Activated CD4-positive, alpha-beta memory T cell treated with anti-CD3 and anti-CD28 coated beads for 36 hours (primary cell): Measurements from ENCODE around the gene ABHD2. TPM values are rescaled to one million over a fixed set of nuclear protein-coding genes. Genes with fewer than 3 reads are reported as not detected.
A peak's percentile ranks its signal among the peaks of the same experiment; 100 is the strongest.

Source experiments
- CTCF ChIA-PET: fragments of 350-600 bp; sonication (Branson Sonifier 250); formaldehyde crosslinking; loops from one replicate; lab custom pipeline; 2021; ENCODE audit warnings: antibody characterized with exemption, inconsistent platforms; lab: Charles Lee
- POLR2A ChIA-PET: fragments of 350-600 bp; sonication (Branson Sonifier 250); formaldehyde crosslinking; loops from one replicate; lab custom pipeline; 2021; ENCODE audit warnings: antibody characterized with exemption; lab: Charles Lee
- DNase-seq: peaks from one replicate; pipeline ENCODE4 v3.0.0-alpha.2; 2020
- H3K27ac Mint-ChIP-seq: one replicate; pipeline ENCODE4 v1.8.0; 2021; ENCODE audit warnings: mixed read lengths
- H3K27me3 Mint-ChIP-seq: one replicate; pipeline ENCODE4 v1.8.0; 2021; ENCODE audit warnings: mixed read lengths
- H3K36me3 Mint-ChIP-seq: one replicate; pipeline ENCODE4 v1.8.0; 2021; ENCODE audit warnings: mixed read lengths
- H3K4me1 Mint-ChIP-seq: one replicate; pipeline ENCODE4 v1.8.0; 2021; ENCODE audit warnings: low read depth, mixed read lengths
- H3K4me3 Mint-ChIP-seq: one replicate; pipeline ENCODE4 v1.8.0; 2021; ENCODE audit warnings: mild to moderate bottlenecking, mixed read lengths
- H3K9me3 Mint-ChIP-seq: one replicate; pipeline ENCODE4 v1.8.0; 2021; ENCODE audit warnings: mixed read lengths
- intact Hi-C: fragments of 100-400 bp; cut with micrococcal nuclease; formaldehyde crosslinking; loops from one replicate; pipeline ENCODE4 v1.15.1; 2023
- total RNA-seq, 2 experiments: library from RNA; stranded (reverse); gene quantifications; one replicate each; pipeline ENCODE4 v1.2.3, GENCODE V29; 2021

ABHD2 gene
- total RNA-seq, 2 experiments from 2014 or later: 36.0 to 38.5 TPM

DNA sequence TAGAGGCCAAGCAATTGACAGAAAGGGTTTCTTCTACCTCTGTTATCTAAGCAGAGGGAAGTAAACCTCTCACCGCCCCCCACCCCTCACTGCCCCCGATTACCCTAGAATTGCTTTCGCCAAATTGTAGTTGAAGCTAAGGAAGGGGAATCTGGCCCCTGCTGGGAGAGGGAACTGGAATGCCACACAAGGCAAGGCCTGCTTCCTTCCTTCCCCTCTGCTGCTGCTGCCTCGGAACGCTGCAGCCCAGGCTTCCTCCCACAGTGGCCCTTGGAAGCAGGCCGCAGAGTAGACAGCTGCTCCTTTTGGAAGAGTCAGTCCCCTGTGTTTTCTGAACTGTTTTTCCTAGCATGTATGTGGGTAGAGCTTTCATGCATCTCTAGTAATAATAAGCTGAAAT, 111.5 kb downstream of the ABHD2 start:
- CTCF ChIA-PET: interaction anchor here (1.2 to 7.2 kb wide), 2 partner anchors 7 to 32 kb away, joined by 6 to 58 read pairs; no protein-coding TSS in a partner anchor
- Mint-ChIP-seq H3K4me1 (peaks cover 47% of the 10 kb centered on the region), H3K27ac (no peak overlapping the region), H3K36me3 (peaks cover 16% of the 10 kb centered on the region), H3K4me3 (no peak overlapping the region), H3K9me3 (no peaks in the 10 kb centered on the region), H3K27me3 (no peaks in the 10 kb centered on the region)
- POLR2A ChIA-PET: interaction anchor here (0.7 to 2.3 kb wide), 2 partner anchors 32 to 86 kb away, joined by 3 to 8 read pairs; no protein-coding TSS in a partner anchor
- DNase-seq: no peak
- intact Hi-C loops: loop anchor here (10.0 kb wide), 1 partner anchor 235 kb away; no protein-coding TSS in a partner anchor

DNA sequence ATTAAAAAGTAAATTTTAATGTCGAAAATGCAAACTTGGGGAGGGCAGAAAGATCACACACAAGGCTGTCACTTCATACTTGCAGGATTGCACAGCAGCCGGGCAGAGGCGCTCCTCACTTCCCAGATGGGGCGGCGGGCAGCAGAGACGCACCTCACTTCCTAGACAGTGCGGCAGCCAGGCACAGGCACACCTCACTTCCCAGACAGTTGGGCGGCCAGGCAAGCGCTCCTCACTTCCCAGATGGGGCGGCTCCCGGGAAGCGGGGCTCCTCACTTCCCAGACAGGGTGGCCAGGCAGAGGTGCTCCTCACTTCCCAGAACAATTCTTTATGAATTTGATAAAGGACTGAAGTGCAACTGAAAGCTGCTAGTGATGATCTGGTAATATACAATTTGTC, 111.9 kb downstream of the ABHD2 start:
- Mint-ChIP-seq H3K27ac (no peak overlapping the region), H3K9me3 (no peaks in the 10 kb centered on the region), H3K4me3 (no peak overlapping the region), H3K36me3 (peaks cover 16% of the 10 kb centered on the region), H3K27me3 (no peaks in the 10 kb centered on the region), H3K4me1 (peaks cover 50% of the 10 kb centered on the region)
- CTCF ChIA-PET: no interaction called here
- intact Hi-C loops: loop anchor here (10.0 kb wide), 1 partner anchor 235 kb away; no protein-coding TSS in a partner anchor
- no peak for DNase-seq
- POLR2A ChIA-PET: interaction anchor here (0.7 kb wide), 1 partner anchor 86 kb away, joined by 3 read pairs; no protein-coding TSS in a partner anchor

DNA sequence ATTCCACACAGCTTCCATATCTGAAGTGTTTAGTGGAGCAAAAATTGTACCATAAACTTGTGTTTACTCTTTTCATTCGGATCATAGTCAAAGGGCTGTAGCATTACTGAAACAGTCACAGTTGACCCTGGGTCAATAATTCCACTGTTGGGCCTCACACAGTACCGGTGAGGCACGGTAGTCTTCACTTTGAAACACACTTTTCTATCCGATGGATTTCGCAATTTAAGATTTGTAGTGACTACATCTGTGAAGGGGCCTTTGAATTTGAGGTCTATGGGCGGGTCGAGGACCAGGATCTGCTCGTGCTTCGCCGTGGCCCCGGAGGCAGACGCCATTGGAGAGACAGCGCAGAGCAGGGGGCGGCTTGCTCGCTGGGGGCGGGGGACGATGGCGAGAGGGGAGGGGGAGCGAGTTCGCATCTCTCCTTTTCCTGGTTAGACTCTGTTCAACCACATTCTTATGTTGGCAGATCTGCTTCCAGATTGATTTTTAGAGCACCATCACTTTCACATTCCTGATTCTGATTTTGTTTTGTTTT, 113.3 kb downstream of the ABHD2 start:
- H3K9me3 Mint-ChIP-seq: no peaks in the 10 kb centered on the region
- intact Hi-C loops: loop anchor here (10.0 kb wide), 1 partner anchor 233 kb away; no protein-coding TSS in a partner anchor
- H3K36me3 Mint-ChIP-seq: peaks cover 6% of the 10 kb centered on the region
- H3K27me3 Mint-ChIP-seq: no peaks in the 10 kb centered on the region
- ChIA-PET CTCF (no interaction called here), POLR2A (no interaction called here)
- no peak overlapping the region for H3K27ac Mint-ChIP-seq
- DNase-seq: no peak
- no peak overlapping the region for H3K4me3 Mint-ChIP-seq
- H3K4me1 Mint-ChIP-seq: peaks cover 51% of the 10 kb centered on the region

DNA sequence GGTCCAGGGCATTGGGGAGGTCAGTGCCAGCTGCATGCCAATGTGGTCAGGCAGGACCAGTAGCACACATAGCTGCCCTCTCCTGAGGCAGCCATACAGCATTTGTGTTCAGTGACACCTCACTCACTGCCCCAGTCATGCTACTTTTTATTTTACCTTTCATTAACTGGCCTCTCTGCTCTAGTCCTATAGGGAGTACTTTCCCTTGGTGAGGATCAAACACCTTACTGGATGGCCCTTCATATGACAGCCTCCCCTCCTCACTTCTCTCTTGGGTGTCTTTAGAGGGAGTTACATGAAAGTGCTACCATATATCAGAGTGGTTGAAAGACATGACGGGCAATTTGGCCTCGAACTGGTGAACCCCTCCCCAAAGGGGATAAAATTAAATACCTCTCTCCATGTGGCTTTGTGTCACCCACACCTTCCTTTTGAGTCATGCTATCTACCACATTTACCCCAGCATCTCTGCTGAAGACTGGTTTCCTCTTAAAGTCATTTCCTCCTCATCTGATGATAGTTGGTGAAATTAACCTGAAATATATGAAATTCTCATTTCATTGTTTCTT, 115.5 kb downstream of the ABHD2 start:
- ChIA-PET CTCF (interaction anchor here (0.6 to 5.1 kb wide), 5 partner anchors 12 to 299 kb away, joined by 3 to 43 read pairs (median 4); no protein-coding TSS in a partner anchor), POLR2A (interaction anchor here (1.5 kb wide), 1 partner anchor 126 kb away, joined by 3 read pairs; no protein-coding TSS in a partner anchor)
- Mint-ChIP-seq H3K9me3 (no peaks in the 10 kb centered on the region), H3K27me3 (no peaks in the 10 kb centered on the region), H3K36me3 (peaks cover 3% of the 10 kb centered on the region), H3K4me1 (peaks cover 36% of the 10 kb centered on the region), H3K4me3 (no peak overlapping the region), H3K27ac (peak overlapping the region; percentile 55)
- peak; percentile 63 for DNase-seq
- intact Hi-C loops: loop anchor here (1.0 to 10.0 kb wide), 4 partner anchors 23 to 231 kb away; partner anchors contain the start of gene FANCI

DNA sequence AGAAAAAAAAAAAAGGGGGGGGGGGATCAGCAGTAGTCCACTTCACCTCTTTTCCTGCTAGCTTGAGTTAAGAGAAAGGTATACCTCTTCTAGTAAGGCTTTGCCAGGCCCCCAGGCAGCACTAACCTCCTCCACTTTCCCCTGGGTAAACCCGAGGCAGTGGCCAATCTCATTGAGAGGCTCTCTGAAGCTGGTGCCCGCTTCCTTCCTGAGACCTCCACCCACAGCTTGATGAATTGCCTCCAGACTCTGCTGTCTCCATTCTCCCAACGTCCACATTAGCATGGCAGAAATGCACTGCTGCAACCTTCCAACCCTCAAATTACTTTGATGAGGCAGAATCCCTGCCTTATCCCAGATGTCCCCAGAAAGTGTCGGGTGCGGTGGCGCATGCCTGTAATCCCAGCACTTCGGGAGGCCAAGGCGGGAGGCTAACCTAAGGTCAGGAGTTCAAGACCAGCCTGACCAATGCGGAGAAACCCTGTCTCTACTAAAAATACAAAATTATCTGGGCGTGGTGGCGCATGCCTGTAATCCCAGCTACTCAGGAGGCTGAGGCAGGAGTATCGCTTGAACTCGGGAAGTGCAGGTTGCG, 117.8 kb downstream of the ABHD2 start:
- no peaks in the 10 kb centered on the region for H3K27me3 Mint-ChIP-seq
- POLR2A ChIA-PET: interaction anchor here (1.3 to 1.8 kb wide), 2 partner anchors 38 to 116 kb away, joined by 3 to 9 read pairs; partner anchors contain the start of gene FANCI
- peaks cover 33% of the 10 kb centered on the region for H3K4me1 Mint-ChIP-seq
- CTCF ChIA-PET: interaction anchor here (0.5 to 5.1 kb wide), 72 partner anchors 9 to 311 kb away, joined by 3 to 70 read pairs (median 7); partner anchors contain the start of genes ABHD2, FANCI, HAPLN3 and POLG
- no peak overlapping the region for H3K27ac Mint-ChIP-seq
- H3K9me3 Mint-ChIP-seq: no peaks in the 10 kb centered on the region
- H3K36me3 Mint-ChIP-seq: peaks cover 3% of the 10 kb centered on the region
- no peak overlapping the region for H3K4me3 Mint-ChIP-seq
- DNase-seq: no peak
- intact Hi-C loops: loop anchor here (2.0 to 10.0 kb wide), 5 partner anchors 25 to 229 kb away; partner anchors contain the start of gene POLG

DNA sequence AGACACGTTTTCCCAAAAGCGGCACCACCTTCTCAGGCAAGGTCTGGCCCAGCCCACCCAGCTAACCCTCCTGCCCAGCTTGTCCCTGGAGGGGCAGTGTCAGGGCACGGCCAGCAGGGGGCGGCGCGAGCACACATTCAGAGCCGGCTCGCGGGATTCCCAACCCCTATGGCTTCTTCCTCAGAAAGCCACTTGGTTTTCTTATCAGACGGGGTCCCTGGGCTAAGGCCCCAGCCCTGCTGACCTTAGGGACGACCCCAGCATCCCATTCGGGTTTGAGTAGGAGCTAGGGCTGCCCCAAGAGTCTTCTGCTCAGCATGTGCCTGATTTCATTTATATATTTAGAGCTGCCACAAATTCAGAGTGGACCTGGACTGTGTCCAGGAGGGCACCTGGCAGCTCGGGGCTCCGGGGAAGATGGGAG, 118.7 kb downstream of the ABHD2 start:
- Mint-ChIP-seq H3K36me3 (no peaks in the 10 kb centered on the region), H3K27me3 (no peaks in the 10 kb centered on the region), H3K4me3 (no peak overlapping the region), H3K27ac (no peak overlapping the region), H3K4me1 (peaks cover 33% of the 10 kb centered on the region), H3K9me3 (no peaks in the 10 kb centered on the region)
- DNase-seq: peak; percentile 82
- ChIA-PET POLR2A (interaction anchor here (1.3 to 1.8 kb wide), 2 partner anchors 37 to 115 kb away, joined by 3 to 9 read pairs; partner anchors contain the start of gene FANCI), CTCF (interaction anchor here (0.5 to 5.1 kb wide), 74 partner anchors 9 to 882 kb away, joined by 3 to 70 read pairs (median 7); partner anchors contain the start of genes ABHD2, FANCI, HAPLN3 and POLG)
- intact Hi-C loops: loop anchor here (2.0 to 10.0 kb wide), 3 partner anchors 95 to 228 kb away; partner anchors contain the start of gene POLG

DNA sequence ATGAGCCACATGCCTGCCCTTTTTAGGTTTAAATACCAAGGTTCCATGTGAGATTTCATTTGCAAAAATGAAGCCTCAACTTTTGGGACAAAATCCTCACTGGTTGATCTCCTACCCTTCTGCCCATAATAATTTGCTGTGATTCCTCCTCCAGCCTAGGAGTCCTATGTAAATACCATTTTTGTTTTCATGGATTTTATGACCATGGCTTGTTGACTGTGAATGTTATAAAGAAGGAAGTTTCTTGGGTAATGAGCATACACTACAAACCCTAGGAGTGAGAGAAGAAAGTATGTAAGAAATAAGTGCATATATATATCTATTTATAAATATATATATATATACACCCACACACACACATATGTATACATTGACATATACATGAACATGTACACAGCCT, 120.0 kb downstream of the ABHD2 start:
- ChIA-PET POLR2A (interaction anchor here (1.8 kb wide), 1 partner anchor 35 kb away, joined by 9 read pairs; the partner anchor contains the start of gene FANCI), CTCF (interaction anchor here (1.4 to 5.1 kb wide), 5 partner anchors 12 to 274 kb away, joined by 3 to 70 read pairs (median 43); partner anchors contain the start of gene FANCI)
- no peak for DNase-seq
- intact Hi-C loops: loop anchor here (5.0 to 10.0 kb wide), 2 partner anchors 94 to 227 kb away; no protein-coding TSS in a partner anchor
- Mint-ChIP-seq H3K4me1 (peaks cover 30% of the 10 kb centered on the region), H3K27ac (no peak overlapping the region), H3K36me3 (no peaks in the 10 kb centered on the region), H3K9me3 (no peaks in the 10 kb centered on the region), H3K4me3 (no peak overlapping the region), H3K27me3 (no peaks in the 10 kb centered on the region)

DNA sequence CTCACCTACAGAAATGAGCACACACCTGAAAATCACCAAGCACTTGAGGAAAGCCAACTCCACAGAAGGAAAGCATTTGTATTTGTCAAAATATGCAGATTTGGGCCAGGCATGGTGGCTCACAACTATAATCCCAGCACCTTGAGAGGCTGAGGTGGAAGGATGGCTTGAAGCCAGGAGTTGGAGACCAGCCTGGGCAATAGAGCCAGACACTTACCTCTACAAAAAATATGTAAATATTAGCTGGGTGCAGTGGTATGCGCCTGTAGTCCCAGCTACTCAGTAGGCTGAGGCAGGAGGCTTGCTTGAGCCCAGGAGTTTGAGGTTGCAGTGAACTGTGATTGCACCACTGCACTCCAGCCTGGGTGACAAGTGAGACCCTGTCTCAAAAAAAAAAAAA, 120.8 kb downstream of the ABHD2 start:
- no peaks in the 10 kb centered on the region for H3K9me3 Mint-ChIP-seq
- H3K4me3 Mint-ChIP-seq: no peak overlapping the region
- no peaks in the 10 kb centered on the region for H3K27me3 Mint-ChIP-seq
- H3K4me1 Mint-ChIP-seq: peaks cover 22% of the 10 kb centered on the region
- DNase-seq: no peak
- intact Hi-C loops: loop anchor here (5.0 to 10.0 kb wide), 2 partner anchors 93 to 226 kb away; no protein-coding TSS in a partner anchor
- H3K27ac Mint-ChIP-seq: no peak overlapping the region
- no peaks in the 10 kb centered on the region for H3K36me3 Mint-ChIP-seq
- ChIA-PET CTCF (interaction anchor here (1.3 kb wide), 1 partner anchor 304 kb away, joined by 3 read pairs; no protein-coding TSS in a partner anchor), POLR2A (no interaction called here)

DNA sequence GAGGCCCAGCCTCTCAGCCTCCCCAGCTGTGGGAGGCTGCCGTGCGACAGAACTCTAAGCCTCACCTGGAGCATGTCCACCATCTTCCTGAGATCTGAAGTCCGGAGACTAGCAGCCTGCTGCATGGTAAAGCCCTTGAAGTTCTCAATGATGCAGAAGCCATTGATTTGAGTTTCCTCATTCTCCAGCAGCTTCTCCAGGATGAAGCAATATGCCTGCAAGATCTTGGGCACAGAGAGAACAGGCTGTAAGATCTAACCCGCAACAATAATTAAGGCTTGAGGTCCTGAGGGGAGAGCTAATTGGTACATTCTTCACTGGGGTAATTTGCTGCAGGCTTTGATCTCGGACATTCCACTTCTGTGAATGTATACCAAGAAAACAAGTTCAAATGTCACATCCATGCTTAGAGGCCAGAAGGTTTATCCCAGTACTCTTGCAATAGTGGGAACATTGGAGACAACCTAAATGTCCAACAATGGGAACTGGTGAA, 123.5 kb downstream of the ABHD2 start:
- ChIA-PET CTCF (no interaction called here), POLR2A (no interaction called here)
- no peaks in the 10 kb centered on the region for H3K9me3 Mint-ChIP-seq
- H3K27ac Mint-ChIP-seq: no peak overlapping the region
- no peak for DNase-seq
- H3K36me3 Mint-ChIP-seq: no peaks in the 10 kb centered on the region
- H3K4me3 Mint-ChIP-seq: no peak overlapping the region
- intact Hi-C loops: no loop called here
- peaks cover 4% of the 10 kb centered on the region for H3K4me1 Mint-ChIP-seq
- no peaks in the 10 kb centered on the region for H3K27me3 Mint-ChIP-seq

DNA sequence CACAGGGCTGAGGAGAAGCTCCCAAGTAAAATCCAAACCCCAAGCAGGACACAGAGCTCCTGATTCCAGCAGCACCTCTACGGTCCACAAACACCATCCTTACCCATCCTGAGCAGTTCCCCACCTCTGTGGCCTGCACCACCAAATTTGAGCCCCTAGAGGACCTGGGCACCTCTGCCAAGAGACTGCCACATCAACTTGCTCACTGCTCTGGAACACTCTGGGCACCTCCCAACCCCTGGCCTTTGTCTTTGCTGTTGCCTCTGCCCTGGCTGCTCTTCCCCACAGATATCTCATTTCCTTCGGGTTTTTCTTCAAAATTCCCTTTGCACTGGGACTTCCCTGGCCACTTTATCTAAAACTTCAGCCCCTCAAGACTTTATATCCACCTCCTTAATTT, 127.4 kb downstream of the ABHD2 start:
- Mint-ChIP-seq H3K4me1 (no peaks in the 10 kb centered on the region), H3K36me3 (no peaks in the 10 kb centered on the region), H3K27ac (no peak overlapping the region), H3K27me3 (no peaks in the 10 kb centered on the region), H3K4me3 (no peak overlapping the region), H3K9me3 (no peaks in the 10 kb centered on the region)
- ChIA-PET POLR2A (no interaction called here), CTCF (interaction anchor here (1.4 to 2.0 kb wide), 2 partner anchors 10 to 28 kb away, joined by 3 to 16 read pairs; partner anchors contain the start of gene FANCI)
- DNase-seq: no peak
- intact Hi-C loops: no loop called here

DNA sequence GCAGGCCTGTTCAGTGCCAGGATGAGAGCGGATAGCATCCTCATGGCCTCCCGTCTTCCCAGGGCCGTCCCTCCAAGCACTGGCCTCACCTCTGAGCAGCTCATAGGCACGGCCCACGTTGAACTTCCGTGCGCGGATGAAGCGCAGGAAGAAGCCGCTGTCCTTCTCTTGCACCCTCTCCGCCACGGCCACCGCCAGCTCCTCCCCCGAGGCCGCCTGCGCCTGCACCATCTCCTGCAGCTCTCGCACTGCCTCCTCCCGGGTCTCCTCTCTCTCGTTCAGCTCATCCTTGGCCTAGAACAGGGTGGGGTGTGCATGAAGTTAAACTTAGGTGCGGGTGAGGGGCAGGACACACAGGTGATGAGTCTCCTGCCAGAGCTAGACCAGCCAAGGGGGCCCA, 128.8 kb downstream of the ABHD2 start:
- POLR2A ChIA-PET: no interaction called here

More for the DNA sequence above, 128.8 kb downstream of the ABHD2 start:
- DNase-seq: no peak
- CTCF ChIA-PET: interaction anchor here (1.2 to 2.6 kb wide), 2 partner anchors 10 to 46 kb away, joined by 3 to 17 read pairs; no protein-coding TSS in a partner anchor
- peaks cover 6% of the 10 kb centered on the region for H3K4me1 Mint-ChIP-seq
- H3K36me3 Mint-ChIP-seq: no peaks in the 10 kb centered on the region
- H3K4me3 Mint-ChIP-seq: no peak overlapping the region
- H3K27me3 Mint-ChIP-seq: no peaks in the 10 kb centered on the region
- H3K27ac Mint-ChIP-seq: no peak overlapping the region
- H3K9me3 Mint-ChIP-seq: no peaks in the 10 kb centered on the region
- intact Hi-C loops: no loop called here
